ENCODE measurements around the gene ANTXR2.
A peak's percentile ranks its signal among the peaks of the same experiment; 100 is the strongest.

ANTXR2 gene

GRCh38 chr4:80092088-80092487 is 19.1 kb upstream of the ANTXR2 start:
- no peak for DNase-seq (ENCODE audit: low read depth)

GRCh38 chr4:80091688-80092087 is 18.7 kb upstream of the ANTXR2 start:
- no peak for DNase-seq (ENCODE audit: low read depth)

- no peak for DNase-seq (ENCODE audit: low read depth)
Observed at GRCh38 chr4:80091184-80091583, 18.2 kb upstream of the ANTXR2 start.

GRCh38 chr4:80090090-80090489 is 17.1 kb upstream of the ANTXR2 start:
- no peak for DNase-seq (ENCODE audit: low read depth)

DNA sequence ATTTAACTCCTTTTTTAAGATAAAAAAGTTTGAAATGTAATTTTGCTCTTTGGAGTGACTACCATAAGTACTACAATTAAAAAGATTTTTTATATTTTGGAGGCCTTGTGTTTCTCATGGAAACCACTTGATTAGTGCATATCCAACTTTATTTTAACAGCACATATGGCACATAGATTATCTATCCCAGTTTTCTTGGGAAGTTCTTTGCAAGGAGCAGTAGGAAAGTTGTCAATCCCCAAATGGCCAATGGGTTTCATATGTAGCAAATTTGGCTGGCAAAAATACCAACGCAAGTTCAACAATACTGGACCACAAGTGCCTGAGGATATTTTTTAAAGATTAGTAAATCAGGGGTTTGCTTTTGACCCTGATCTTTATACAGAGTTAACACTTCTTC is 15.4 kb upstream of the ANTXR2 start:
- DNase-seq (ENCODE audit: low read depth), result no peak

- DNase-seq (ENCODE audit: low read depth), result no peak
Observed at GRCh38 chr4:80086296-80086695, 13.3 kb upstream of the ANTXR2 start.

- DNase-seq (ENCODE audit: low read depth), result no peak
Observed at GRCh38 chr4:80085081-80085480, 12.1 kb upstream of the ANTXR2 start.

GRCh38 chr4:80082693-80083092 is 9.7 kb upstream of the ANTXR2 start:
- DNase-seq (ENCODE audit: low read depth), result no peak

DNA sequence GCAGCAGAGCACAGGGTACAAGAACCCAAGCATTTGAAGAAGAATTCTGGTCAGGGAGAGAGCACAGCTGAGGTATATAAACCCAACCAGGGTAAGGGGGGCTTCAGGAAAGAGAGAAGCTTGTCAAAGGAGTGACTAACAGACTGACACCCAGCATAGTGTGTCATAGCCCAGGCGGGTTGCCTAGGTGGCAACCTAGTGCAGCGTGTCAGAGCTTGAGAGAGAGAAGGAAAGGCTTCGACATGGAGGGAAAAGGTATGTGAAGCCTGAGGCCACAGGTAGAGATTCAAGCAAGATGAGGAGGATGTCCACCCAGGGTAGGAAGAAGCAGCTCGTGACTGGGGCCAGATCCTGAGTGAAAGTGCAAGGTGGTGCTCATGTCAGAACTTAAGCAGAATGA is 8.5 kb upstream of the ANTXR2 start:
- DNase-seq (ENCODE audit: low read depth), result no peak

- no peak for DNase-seq (ENCODE audit: low read depth)
Observed at GRCh38 chr4:80079255-80079923, 6.4 kb upstream of the ANTXR2 start.

GRCh38 chr4:80078346-80079092 is 5.5 kb upstream of the ANTXR2 start:
- DNase-seq (ENCODE audit: low read depth), result no peak

DNA sequence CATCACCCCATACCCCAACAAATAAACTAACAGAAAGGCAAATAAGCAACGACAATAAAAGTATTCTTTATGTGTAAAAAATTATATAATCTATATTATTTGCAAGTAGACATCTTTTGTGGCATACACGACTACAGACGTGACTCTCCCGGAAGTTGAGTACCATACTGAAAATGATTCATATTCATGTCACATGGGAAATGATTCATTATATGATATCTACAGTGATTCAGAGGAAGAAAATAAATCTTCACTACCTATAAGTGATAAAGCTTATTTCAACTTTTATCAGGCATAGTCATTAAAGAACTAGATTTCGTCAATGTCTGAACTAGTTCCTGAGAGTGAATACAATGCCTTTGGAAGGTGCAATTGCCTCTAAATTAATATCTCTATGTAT is 4.6 kb upstream of the ANTXR2 start:
- no peak for DNase-seq (ENCODE audit: low read depth)

DNA sequence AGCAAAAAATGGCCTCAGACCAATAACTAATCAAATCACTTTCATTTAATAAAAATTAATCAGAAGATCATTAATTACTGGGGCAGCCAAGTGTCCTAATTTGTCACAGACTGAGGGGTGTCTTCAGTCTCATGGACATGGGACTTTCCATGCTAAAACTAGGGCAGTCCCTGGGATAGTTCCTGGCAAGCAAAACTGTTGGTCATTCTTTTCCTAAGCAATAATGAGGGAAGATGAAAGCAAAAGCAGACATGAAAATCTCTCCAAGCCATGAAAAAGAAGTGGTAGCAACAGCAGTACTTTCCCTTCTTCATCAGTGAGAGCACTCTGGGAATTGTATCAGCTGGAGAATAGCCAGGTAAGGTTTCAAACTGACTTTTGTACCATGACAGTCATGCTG is 3.7 kb upstream of the ANTXR2 start:
- DNase-seq (ENCODE audit: low read depth), result no peak

DNA sequence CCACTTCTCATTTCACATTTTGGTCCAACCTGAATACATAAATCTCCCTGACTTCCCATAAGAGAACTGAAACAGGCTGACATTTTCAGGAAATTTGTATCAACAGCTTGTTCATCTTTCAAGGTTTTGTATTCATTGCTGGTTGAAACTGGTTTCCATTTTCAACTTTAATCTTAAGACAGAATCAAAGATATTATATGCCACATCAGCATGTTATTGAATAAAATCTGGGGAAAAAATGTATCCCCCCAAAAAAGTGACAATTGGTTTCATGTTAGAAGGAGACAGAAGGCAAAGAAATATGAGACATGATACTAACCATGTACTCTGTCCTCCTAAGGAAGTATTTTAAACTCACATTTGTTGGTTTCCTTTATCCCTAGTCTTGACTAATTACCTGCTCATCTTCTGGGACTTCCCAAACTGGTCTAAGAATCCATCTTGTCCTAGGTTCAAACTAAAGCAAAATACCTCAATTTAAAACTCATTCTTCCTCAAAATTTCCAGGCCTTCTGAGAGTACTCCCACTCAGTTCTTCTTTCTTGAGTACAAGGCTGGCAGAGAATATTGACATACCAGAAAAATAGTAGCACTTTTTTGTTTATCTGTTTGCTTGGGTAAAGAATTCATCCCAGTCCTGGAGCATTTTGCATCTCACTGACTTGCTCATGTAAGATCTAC is 3.1 kb upstream of the ANTXR2 start:
- no peak for DNase-seq (ENCODE audit: low read depth)

DNA sequence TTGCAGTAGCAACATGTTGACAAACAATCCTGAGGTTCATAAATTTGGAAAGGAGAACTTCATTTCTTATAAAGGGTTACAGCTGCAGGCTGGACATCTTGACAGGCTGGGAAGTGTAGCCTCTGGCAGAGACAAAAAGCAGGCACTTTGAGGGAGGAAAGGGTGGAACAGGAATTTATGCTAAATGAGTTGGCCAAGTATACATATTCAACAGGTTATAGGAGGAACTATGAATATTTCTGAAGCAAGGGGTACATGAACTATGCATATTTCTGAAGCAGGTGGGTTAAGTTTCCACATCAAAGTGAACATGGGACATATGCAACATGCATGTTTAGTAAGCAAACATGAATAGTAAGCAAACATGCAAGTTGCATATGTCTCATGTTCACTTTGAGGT is 1.6 kb upstream of the ANTXR2 start:
- no peak for DNase-seq (ENCODE audit: low read depth)

- DNase-seq (ENCODE audit: low read depth), result no peak
Observed at GRCh38 chr4:80074069-80074468, 1.0 kb upstream of the ANTXR2 start.

- no peak for DNase-seq (ENCODE audit: low read depth)
Observed at GRCh38 chr4:80073473-80074008, 512 bp upstream of the ANTXR2 start.

GRCh38 chr4:80072228-80072743 is 743 bp downstream of the ANTXR2 start:
- DNase-seq (ENCODE audit: low read depth), result peak; percentile 19

- DNase-seq (ENCODE audit: low read depth), result no peak
Observed at GRCh38 chr4:80071604-80072227, 1.3 kb downstream of the ANTXR2 start.

DNA sequence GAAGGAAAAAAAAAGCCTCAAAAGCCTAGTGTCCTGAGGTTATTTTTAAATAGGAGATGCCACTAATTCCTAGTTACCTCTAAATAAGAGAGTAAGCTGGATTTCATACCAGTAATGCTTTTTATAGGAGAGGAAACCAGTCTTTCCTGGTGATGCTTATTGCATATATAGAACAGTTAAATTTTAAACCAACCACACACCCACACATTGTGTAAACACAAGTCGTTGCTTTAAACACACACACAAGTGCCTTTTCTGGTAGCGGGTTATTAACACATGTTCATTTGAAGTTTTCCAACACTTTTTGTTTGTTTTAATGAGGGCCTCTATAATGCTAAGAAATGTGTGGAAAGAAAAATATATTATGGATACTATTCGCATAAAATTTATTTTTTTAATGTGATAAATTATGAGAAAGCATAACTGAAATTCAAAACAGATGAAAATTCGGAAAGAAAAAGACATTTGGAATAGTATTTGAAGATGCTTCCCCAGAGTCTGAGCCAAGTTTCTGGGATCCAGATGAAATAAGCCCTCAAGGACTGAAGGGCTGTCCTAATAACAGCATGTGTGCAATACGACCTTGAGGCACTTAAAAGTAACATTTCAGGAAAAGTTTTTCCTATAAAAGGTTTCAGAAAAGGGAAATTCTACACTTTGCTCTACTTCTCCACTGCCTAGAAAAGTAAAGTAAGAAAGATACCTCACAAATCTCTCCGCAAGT is 2.0 kb downstream of the ANTXR2 start:
- peak; percentile 29 for DNase-seq (ENCODE audit: low read depth)

DNA sequence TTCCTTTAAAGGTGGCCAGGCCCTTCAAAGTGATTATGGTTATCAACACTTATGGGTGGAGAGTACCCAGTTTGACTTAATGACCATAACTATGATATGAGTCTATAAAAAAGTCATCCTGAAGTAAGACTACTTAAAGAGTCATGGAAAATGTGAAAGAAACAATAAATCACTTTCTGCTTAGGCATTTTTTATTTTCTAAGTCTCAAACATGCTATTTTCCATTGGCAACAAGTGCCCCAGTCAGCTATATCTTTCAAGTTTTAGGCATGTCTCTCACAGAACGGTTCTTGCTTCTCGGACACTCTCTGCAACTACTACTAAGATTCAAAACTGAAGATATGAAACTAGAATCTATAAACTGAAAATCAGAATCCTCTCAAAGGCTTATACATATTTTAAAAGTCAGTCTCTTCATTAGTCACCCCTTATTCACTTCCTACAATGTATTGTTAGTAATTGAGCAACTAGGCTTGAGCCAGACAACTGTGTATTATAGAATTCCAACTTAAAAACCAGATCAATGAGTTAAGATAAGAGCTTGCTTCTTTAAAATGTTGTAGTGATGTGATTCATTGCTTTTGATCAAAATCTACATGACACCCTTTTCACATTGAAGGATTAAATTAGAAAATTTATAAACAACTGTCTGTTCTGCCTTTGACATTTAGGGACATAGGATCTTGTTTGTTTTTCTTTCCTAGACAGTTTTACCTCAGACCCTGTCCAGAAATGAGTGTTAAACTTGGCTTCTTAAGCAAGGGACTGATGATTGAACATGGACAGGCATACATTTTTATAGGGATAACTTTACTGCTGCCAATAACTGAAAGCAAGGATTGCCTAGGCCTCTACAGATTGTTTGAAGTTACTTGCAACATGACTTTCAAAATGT is 2.9 kb downstream of the ANTXR2 start:
- DNase-seq (ENCODE audit: low read depth), result no peak

Measured in fibroblast of gingiva (primary cell).